ENCODE data around the gene TRPV6. TPM values are rescaled to one million over a fixed set of nuclear protein-coding genes. Genes with fewer than 3 reads are reported as not detected.

Gene TRPV6
- total and polyA plus RNA-seq, 2 experiments from 2014 or later = 0.08 to 0.80 TPM

DNA sequence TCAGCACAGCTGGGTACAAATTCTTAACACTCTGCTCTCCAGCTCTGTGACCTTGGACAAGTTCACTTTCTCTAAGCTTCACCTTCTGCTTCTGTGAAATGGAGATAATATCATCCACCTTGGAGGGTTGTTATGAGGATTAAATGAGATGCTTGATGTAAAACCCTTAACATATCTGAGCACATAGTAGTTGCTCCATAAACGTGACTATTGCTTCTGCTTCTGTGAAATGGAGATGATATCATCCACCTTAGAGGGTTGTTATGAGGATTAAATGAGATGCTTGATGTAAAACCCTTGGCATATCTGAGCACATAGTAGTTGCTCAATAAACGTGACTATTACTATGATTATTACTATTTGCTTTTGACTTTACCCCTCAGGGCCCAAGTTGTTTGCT lies 16.1 kb downstream of the TRPV6 start:
- DNase-seq (ENCODE audit: low spot score) (no peak), ATAC-seq (no peak)
- Histone ChIP-seq H4K20me1 (replicated peaks; ENCODE audit: insufficient read depth) (no peaks in the 10 kb centered on the region), H3K4me3 (no peak overlapping the region), H3K36me3 (ENCODE audit: insufficient read depth) (no peaks in the 10 kb centered on the region), H3K4me1 (ENCODE audit: insufficient read depth) (peaks cover 5% of the 10 kb centered on the region; the same call in 1 of the 2 replicates), H2AFZ (no peak overlapping the region), H3K79me2 (replicated peaks; ENCODE audit: insufficient read depth) (no peaks in the 10 kb centered on the region), H3K4me2 (no peak overlapping the region), H3K9me2 (ENCODE audit: insufficient read depth) (no peaks in the 10 kb centered on the region), H3F3A (replicated peaks; ENCODE audit: low read depth) (no peaks in the 10 kb centered on the region), H3K27ac (ENCODE audit: low read depth) (no peak overlapping the region), H3K27me3 (ENCODE audit: insufficient read depth) (no peaks in the 10 kb centered on the region)
- H3K9me3 Mint-ChIP-seq = peaks cover 5% of the 10 kb centered on the region; the same call in 1 of the 3 replicates
- no peak overlapping the region for H3K27ac Mint-ChIP-seq
- no peak for TF ChIP-seq POLR2AphosphoS5 (IDR thresholded peaks at IDR 0.05; ENCODE audit: low read depth)
- TF ChIP-seq STAT1 (IDR thresholded peaks at IDR 0.05; ENCODE audit: unreplicated experiment) = no peak
- TF ChIP-seq EZH2phosphoT487 (IDR thresholded peaks at IDR 0.05; ENCODE audit: unreplicated experiment) = no peak
- TF ChIP-seq ZNF114 (CRISPR knock-in tag; IDR thresholded peaks at IDR 0.05) = no peak
- no peak for TF ChIP-seq NANOG (IDR thresholded peaks at IDR 0.05; ENCODE audit: borderline replicate concordance)
- TF ChIP-seq, protein P1, sequence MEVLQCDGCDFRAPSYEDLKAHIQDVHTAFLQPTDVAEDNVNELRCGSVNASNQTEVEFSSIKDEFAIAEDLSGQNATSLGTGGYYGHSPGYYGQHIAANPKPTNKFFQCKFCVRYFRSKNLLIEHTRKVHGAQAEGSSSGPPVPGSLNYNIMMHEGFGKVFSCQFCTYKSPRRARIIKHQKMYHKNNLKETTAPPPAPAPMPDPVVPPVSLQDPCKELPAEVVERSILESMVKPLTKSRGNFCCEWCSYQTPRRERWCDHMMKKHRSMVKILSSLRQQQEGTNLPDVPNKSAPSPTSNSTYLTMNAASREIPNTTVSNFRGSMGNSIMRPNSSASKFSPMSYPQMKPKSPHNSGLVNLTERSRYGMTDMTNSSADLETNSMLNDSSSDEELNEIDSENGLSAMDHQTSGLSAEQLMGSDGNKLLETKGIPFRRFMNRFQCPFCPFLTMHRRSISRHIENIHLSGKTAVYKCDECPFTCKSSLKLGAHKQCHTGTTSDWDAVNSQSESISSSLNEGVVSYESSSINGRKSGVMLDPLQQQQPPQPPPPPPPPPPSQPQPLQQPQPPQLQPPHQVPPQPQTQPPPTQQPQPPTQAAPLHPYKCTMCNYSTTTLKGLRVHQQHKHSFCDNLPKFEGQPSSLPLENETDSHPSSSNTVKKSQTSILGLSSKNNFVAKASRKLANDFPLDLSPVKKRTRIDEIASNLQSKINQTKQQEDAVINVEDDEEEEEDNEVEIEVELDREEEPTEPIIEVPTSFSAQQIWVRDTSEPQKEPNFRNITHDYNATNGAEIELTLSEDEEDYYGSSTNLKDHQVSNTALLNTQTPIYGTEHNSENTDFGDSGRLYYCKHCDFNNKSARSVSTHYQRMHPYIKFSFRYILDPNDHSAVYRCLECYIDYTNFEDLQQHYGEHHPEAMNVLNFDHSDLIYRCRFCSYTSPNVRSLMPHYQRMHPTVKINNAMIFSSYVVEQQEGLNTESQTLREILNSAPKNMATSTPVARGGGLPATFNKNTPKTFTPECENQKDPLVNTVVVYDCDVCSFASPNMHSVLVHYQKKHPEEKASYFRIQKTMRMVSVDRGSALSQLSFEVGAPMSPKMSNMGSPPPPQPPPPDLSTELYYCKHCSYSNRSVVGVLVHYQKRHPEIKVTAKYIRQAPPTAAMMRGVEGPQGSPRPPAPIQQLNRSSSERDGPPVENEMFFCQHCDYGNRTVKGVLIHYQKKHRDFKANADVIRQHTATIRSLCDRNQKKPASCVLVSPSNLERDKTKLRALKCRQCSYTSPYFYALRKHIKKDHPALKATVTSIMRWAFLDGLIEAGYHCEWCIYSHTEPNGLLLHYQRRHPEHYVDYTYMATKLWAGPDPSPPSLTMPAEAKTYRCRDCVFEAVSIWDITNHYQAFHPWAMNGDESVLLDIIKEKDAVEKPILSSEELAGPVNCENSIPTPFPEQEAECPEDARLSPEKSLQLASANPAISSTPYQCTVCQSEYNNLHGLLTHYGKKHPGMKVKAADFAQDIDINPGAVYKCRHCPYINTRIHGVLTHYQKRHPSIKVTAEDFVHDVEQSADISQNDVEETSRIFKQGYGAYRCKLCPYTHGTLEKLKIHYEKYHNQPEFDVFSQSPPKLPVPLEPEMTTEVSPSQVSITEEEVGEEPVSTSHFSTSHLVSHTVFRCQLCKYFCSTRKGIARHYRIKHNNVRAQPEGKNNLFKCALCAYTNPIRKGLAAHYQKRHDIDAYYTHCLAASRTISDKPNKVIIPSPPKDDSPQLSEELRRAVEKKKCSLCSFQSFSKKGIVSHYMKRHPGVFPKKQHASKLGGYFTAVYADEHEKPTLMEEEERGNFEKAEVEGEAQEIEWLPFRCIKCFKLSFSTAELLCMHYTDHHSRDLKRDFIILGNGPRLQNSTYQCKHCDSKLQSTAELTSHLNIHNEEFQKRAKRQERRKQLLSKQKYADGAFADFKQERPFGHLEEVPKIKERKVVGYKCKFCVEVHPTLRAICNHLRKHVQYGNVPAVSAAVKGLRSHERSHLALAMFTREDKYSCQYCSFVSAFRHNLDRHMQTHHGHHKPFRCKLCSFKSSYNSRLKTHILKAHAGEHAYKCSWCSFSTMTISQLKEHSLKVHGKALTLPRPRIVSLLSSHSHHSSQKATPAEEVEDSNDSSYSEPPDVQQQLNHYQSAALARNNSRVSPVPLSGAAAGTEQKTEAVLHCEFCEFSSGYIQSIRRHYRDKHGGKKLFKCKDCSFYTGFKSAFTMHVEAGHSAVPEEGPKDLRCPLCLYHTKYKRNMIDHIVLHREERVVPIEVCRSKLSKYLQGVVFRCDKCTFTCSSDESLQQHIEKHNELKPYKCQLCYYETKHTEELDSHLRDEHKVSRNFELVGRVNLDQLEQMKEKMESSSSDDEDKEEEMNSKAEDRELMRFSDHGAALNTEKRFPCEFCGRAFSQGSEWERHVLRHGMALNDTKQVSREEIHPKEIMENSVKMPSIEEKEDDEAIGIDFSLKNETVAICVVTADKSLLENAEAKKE (CRISPR knock-in tag; IDR thresholded peaks at IDR 0.05) = no peak
- TF ChIP-seq, protein P2, sequence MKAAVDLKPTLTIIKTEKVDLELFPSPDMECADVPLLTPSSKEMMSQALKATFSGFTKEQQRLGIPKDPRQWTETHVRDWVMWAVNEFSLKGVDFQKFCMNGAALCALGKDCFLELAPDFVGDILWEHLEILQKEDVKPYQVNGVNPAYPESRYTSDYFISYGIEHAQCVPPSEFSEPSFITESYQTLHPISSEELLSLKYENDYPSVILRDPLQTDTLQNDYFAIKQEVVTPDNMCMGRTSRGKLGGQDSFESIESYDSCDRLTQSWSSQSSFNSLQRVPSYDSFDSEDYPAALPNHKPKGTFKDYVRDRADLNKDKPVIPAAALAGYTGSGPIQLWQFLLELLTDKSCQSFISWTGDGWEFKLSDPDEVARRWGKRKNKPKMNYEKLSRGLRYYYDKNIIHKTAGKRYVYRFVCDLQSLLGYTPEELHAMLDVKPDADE (IDR thresholded peaks at IDR 0.05) = no peak
- no peak for TF ChIP-seq EZH2 (IDR thresholded peaks at IDR 0.05; ENCODE audit: low read depth, unreplicated experiment)
- no peak for TF ChIP-seq JUNB (IDR thresholded peaks at IDR 0.05; ENCODE audit: unreplicated experiment)
- TF ChIP-seq, protein P3, sequence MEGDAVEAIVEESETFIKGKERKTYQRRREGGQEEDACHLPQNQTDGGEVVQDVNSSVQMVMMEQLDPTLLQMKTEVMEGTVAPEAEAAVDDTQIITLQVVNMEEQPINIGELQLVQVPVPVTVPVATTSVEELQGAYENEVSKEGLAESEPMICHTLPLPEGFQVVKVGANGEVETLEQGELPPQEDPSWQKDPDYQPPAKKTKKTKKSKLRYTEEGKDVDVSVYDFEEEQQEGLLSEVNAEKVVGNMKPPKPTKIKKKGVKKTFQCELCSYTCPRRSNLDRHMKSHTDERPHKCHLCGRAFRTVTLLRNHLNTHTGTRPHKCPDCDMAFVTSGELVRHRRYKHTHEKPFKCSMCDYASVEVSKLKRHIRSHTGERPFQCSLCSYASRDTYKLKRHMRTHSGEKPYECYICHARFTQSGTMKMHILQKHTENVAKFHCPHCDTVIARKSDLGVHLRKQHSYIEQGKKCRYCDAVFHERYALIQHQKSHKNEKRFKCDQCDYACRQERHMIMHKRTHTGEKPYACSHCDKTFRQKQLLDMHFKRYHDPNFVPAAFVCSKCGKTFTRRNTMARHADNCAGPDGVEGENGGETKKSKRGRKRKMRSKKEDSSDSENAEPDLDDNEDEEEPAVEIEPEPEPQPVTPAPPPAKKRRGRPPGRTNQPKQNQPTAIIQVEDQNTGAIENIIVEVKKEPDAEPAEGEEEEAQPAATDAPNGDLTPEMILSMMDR (conservative IDR thresholded peaks at IDR 0.05; ENCODE audit: low read depth in 2 of 2) = no peak
- TF ChIP-seq CREB1 (CRISPR knock-in tag; IDR thresholded peaks at IDR 0.05; ENCODE audit: low read depth) = no peak
- no peak for TF ChIP-seq ZNF331 (CRISPR knock-in tag; IDR thresholded peaks at IDR 0.05; ENCODE audit: low read depth)
- TF ChIP-seq, protein P4, sequence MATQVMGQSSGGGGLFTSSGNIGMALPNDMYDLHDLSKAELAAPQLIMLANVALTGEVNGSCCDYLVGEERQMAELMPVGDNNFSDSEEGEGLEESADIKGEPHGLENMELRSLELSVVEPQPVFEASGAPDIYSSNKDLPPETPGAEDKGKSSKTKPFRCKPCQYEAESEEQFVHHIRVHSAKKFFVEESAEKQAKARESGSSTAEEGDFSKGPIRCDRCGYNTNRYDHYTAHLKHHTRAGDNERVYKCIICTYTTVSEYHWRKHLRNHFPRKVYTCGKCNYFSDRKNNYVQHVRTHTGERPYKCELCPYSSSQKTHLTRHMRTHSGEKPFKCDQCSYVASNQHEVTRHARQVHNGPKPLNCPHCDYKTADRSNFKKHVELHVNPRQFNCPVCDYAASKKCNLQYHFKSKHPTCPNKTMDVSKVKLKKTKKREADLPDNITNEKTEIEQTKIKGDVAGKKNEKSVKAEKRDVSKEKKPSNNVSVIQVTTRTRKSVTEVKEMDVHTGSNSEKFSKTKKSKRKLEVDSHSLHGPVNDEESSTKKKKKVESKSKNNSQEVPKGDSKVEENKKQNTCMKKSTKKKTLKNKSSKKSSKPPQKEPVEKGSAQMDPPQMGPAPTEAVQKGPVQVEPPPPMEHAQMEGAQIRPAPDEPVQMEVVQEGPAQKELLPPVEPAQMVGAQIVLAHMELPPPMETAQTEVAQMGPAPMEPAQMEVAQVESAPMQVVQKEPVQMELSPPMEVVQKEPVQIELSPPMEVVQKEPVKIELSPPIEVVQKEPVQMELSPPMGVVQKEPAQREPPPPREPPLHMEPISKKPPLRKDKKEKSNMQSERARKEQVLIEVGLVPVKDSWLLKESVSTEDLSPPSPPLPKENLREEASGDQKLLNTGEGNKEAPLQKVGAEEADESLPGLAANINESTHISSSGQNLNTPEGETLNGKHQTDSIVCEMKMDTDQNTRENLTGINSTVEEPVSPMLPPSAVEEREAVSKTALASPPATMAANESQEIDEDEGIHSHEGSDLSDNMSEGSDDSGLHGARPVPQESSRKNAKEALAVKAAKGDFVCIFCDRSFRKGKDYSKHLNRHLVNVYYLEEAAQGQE (IDR thresholded peaks at IDR 0.05; ENCODE audit: unreplicated experiment) = no peak
- peaks cover 14% of the 10 kb centered on the region; the same call in 2 of the 3 replicates for H3K4me1 Mint-ChIP-seq
- peaks cover 17% of the 10 kb centered on the region for H3K27me3 Mint-ChIP-seq (ENCODE audit: insufficient read depth, low read depth, poor library complexity)
- H3K4me3 Mint-ChIP-seq = no peak overlapping the region
- peaks cover 20% of the 10 kb centered on the region; the same call in 2 of the 3 replicates for H3K36me3 Mint-ChIP-seq (ENCODE audit: low read depth)

Measured in GM23338 (cell line).